GM12878 (cell line): ENCODE data around the gene NTM. TPM values are rescaled to one million over a fixed set of nuclear protein-coding genes. Genes with fewer than 3 reads are reported as not detected.

Experiments used
- ATAC-seq: fragments of 200-7000 bp; cut with Tn5 transposase; 3 replicates; pipeline ENCODE4 v1.9.1; 2020; ENCODE audit warnings: mild to moderate bottlenecking, moderate library complexity
- BruUV-seq: library from RNA; stranded (reverse); fragments of 400-500 nt; replicated peaks from 2 replicates; lab custom pipeline; 2021; lab: Mats Ljungman, UMichigan
- CTCF ChIA-PET: fragments of 300-600 bp; sonication (Branson Sonifier 250); formaldehyde crosslinking; extraction: SDS; loops from one replicate; lab custom pipeline; 2021; ENCODE audit warnings: inconsistent platforms; lab: Yijun Ruan, JAX
- POLR2A ChIA-PET: fragments of 350-600 bp; formaldehyde crosslinking; extraction: SDS; loops from one replicate; lab custom pipeline; 2021; ENCODE audit warnings: inconsistent platforms; lab: Charles Lee
- RAD21 ChIA-PET: fragments of 300-600 bp; sonication (Branson Sonifier 250); formaldehyde crosslinking; loops from one replicate; lab custom pipeline; 2023; ENCODE audit warnings: antibody characterized with exemption; ENCODE audit not compliant: unreplicated experiment; lab: Charles Lee
- SMC1A ChIA-PET: fragments of 300-600 bp; sonication (Branson Sonifier 250); formaldehyde crosslinking; loops from one replicate; lab custom pipeline; 2023; ENCODE audit not compliant: unreplicated experiment, uncharacterized antibody; lab: Charles Lee
- DNase-seq: peaks from one replicate; pipeline ENCODE4 v3.0.0-alpha.2; 2011; ENCODE audit warnings: low read depth, low spot score
- FAIRE-seq: peaks from 3 replicates; lab custom pipeline; 2011; peaks lifted over from hg19 to GRCh38; lab: Jason Lieb, UNC
- H2AFZ ChIP-seq: 2 replicates; pipeline ENCODE4 v1.6.0; 2011; ENCODE audit warnings: low read depth, low read length, control low read depth; ENCODE audit not compliant: control insufficient read depth
- H3K27ac ChIP-seq: 2 replicates; pipeline ENCODE4 v1.5.1; 2011; ENCODE audit warnings: control low read depth; ENCODE audit not compliant: control insufficient read depth, insufficient read depth
- H3K27me3 ChIP-seq, 2 experiments: replicated peaks in 1 of 2; 2 replicates each; pipeline versions ENCODE4 v1.6.0 to v1.6.1; 2011; ENCODE audit warnings: low read length in 1 of 2; ENCODE audit not compliant: control insufficient read depth in 2 of 2, insufficient read depth in 2 of 2
- H3K36me3 ChIP-seq, 2 experiments: 2 replicates each; pipeline ENCODE4 v1.5.1; 2011; ENCODE audit warnings: low read length in 1 of 2; ENCODE audit not compliant: control insufficient read depth in 2 of 2, insufficient read depth in 2 of 2
- H3K4me1 ChIP-seq: 2 replicates; pipeline ENCODE4 v1.6.1; 2011; ENCODE audit warnings: mild to moderate bottlenecking, low read length, moderate library complexity, mixed read lengths; ENCODE audit not compliant: control insufficient read depth, insufficient read depth
- H3K4me2 ChIP-seq: 2 replicates; pipeline ENCODE4 v1.6.0; 2011; ENCODE audit warnings: control low read depth; ENCODE audit not compliant: control insufficient read depth, insufficient read depth
- H3K4me3 ChIP-seq: fragments of 200-600 bp; sonication (generic); 2 replicates; pipeline ENCODE4 v1.5.1; 2016
- H3K79me2 ChIP-seq: 2 replicates; pipeline ENCODE4 v1.6.0; 2011; ENCODE audit warnings: low read length; ENCODE audit not compliant: control insufficient read depth, insufficient read depth
- H3K9ac ChIP-seq: 2 replicates; pipeline ENCODE4 v1.8.0; 2011; ENCODE audit warnings: low read length, control low read depth, mixed read lengths; ENCODE audit not compliant: control insufficient read depth, insufficient read depth
- H3K9me3 ChIP-seq: replicated peaks from 3 replicates; pipeline ENCODE4 v1.5.1; 2011; ENCODE audit warnings: mild to moderate bottlenecking, low read length; ENCODE audit not compliant: control insufficient read depth, insufficient read depth
- H4K20me1 ChIP-seq: 2 replicates; pipeline ENCODE4 v1.6.0; 2011; ENCODE audit not compliant: control insufficient read depth, insufficient read depth
- BCL11A ChIP-seq: IDR thresholded peaks from 2 replicates; pipeline ENCODE4 v1.6.1; 2011; ENCODE audit warnings: low read depth, low read length
- MYC ChIP-seq: IDR thresholded peaks from 2 replicates; pipeline ENCODE4 v1.6.1; 2011; ENCODE audit warnings: mild to moderate bottlenecking, low read length, moderate library complexity, inconsistent platforms; ENCODE audit not compliant: insufficient read depth, insufficient replicate concordance, insufficient read length, severe bottlenecking
- PBX3 ChIP-seq: IDR thresholded peaks from 2 replicates; pipeline ENCODE4 v1.6.1; 2011; ENCODE audit warnings: mild to moderate bottlenecking, low read depth, low read length, moderate library complexity; ENCODE audit not compliant: insufficient replicate concordance
- RB1 ChIP-seq: fragments of 450-650 bp; formaldehyde crosslinking; IDR thresholded peaks from 2 replicates; pipeline ENCODE4 v1.6.1; 2017; ENCODE audit warnings: mild to moderate bottlenecking, borderline replicate concordance
- RBBP5 ChIP-seq: fragments of 200-600 bp; sonication (generic); conservative IDR thresholded peaks from 2 replicates; pipeline ENCODE4 v1.6.1; 2016
- SMAD5 ChIP-seq: IDR thresholded peaks from 2 replicates; pipeline ENCODE4 v1.6.1; 2016; ENCODE audit warnings: antibody characterized with exemption, low read depth
- TCF3 ChIP-seq: IDR thresholded peaks from 2 replicates; pipeline ENCODE4 v1.6.1; 2012; ENCODE audit warnings: low read depth, mild to moderate bottlenecking, low read length, borderline replicate concordance; ENCODE audit not compliant: insufficient read depth
- YBX1 ChIP-seq: fragments of 450-650 bp; IDR thresholded peaks from 2 replicates; pipeline ENCODE4 v1.6.1; 2016; ENCODE audit warnings: antibody characterized with exemption
- ZNF592 ChIP-seq: fragments of 450-650 bp; IDR thresholded peaks from 2 replicates; pipeline ENCODE4 v1.6.1; 2017; ENCODE audit warnings: mild to moderate bottlenecking, moderate library complexity
- WGBS: methylation state at CpG from one replicate; pipeline ENCODE4 v1.1.6; 2016; ENCODE audit warnings: low lambda C conversion rate; ENCODE audit not compliant: insufficient replicate concordance, insufficient coverage; ENCODE audit errors: missing lambda C conversion rate; 5-methylcytosine and 5-hydroxymethylcytosine counted together
- in situ Hi-C: fragments of 300-500 bp; cut with MboI; formaldehyde crosslinking; loops from 9 replicates; pipeline ENCODE4 v1.14.3; 2018; ENCODE audit warnings: mixed read lengths
- intact Hi-C: fragments of 100-400 bp; cut with micrococcal nuclease; formaldehyde crosslinking; loops from one replicate; pipeline ENCODE4 v1.14.2; 2022; ENCODE audit not compliant: unreplicated experiment
- polyA plus RNA-seq, 11 experiments: library from polyadenylated mRNA; depleted of rRNA in 4 of 11; unstranded in 6 of 11; stranded (reverse) in 5 of 11; fragments of >200 nt; fragmentation: Nextera tagmentation in 4 of 11; fragmentation: Illumina TruSeq in 1 of 11; extraction: Ambion mirVana in 4 of 11; extraction: Trizol in 1 of 11; gene quantifications; 1 replicate in 1 of 11; 2 replicates in 10 of 11; pipeline versions ENCODE4 v1.2.1 to v1.2.3, GENCODE V29; 2011 to 2016; ENCODE audit warnings: inconsistent platforms in 2 of 11, missing spikeins in 2 of 11, low read depth in 1 of 11
- total RNA-seq, 4 experiments: library from RNA; depleted of rRNA in 3 of 4; stranded (reverse); fragments of >200 nt in 3 of 4; fragmentation: Illumina TruSeq in 1 of 4; extraction: Trizol in 1 of 4; gene quantifications; 2 replicates each; pipeline versions ENCODE4 v1.2.1 to v1.2.3, GENCODE V29; 2013 to 2021

The NTM gene
- total and polyA plus RNA-seq, 10 of the 15 experiments (the other 5 are each of a cell fraction or from before 2014, with no cell fraction given): not detected

- DNase-seq: no peak
- ChIA-PET SMC1A (no interaction called here), RAD21 (no interaction called here), CTCF (no interaction called here), POLR2A (no interaction called here)
- ATAC-seq: no peak
- in situ Hi-C loops (no loop called here), intact Hi-C loops (no loop called here)
- no TSS peak for BruUV-seq
- H3K27me3 ChIP-seq: no peaks in the 10 kb centered on the region; a peak in 1 of 4 replicates
- no peak overlapping the region for H3K27ac ChIP-seq
- no peaks in the 10 kb centered on the region for H4K20me1 ChIP-seq
- 18% methylated on average over 11 of the region's 11 CpGs for WGBS
- no peaks in the 10 kb centered on the region for H3K4me1 ChIP-seq
- H2AFZ ChIP-seq: no peak overlapping the region
- no peak for FAIRE-seq
- no peak overlapping the region for H3K4me2 ChIP-seq
- no peak overlapping the region for H3K4me3 ChIP-seq
- TF ChIP-seq BCL11A: no peak
- TF ChIP-seq RBBP5: no peak
- TF ChIP-seq RB1: no peak
- TF ChIP-seq PBX3: no peak
- no peak for TF ChIP-seq ZNF592
- no peak for TF ChIP-seq MYC
- TF ChIP-seq SMAD5: no peak
- no peak for TF ChIP-seq YBX1
- no peak for TF ChIP-seq TCF3
- H3K9me3 ChIP-seq: no peaks in the 10 kb centered on the region
- H3K36me3 ChIP-seq: no peaks in the 10 kb centered on the region
- H3K9ac ChIP-seq: no peak overlapping the region
- no peaks in the 10 kb centered on the region for H3K79me2 ChIP-seq
Observed at GRCh38 chr11:131349368-131350086, 20.9 kb upstream of the NTM start.
